HFFc6 (cell line): ENCODE results near the gene HYAL2. TPM values are rescaled to one million over a fixed set of nuclear protein-coding genes. Genes with fewer than 3 reads are reported as not detected.
A peak's percentile ranks its signal among the peaks of the same experiment; 100 is the strongest.

Source experiments
- DNase-seq: peaks from one replicate; pipeline ENCODE4 v3.0.0-alpha.2; 2018
- H3K27ac Mint-ChIP-seq: 2 replicates; pipeline ENCODE4 v1.8.0; 2020; ENCODE audit warnings: mild to moderate bottlenecking, mixed read lengths
- H3K27me3 Mint-ChIP-seq: 2 replicates; pipeline ENCODE4 v1.8.0; 2021; ENCODE audit warnings: mild to moderate bottlenecking, moderate library complexity, mixed read lengths; ENCODE audit not compliant: insufficient read depth
- H3K36me3 Mint-ChIP-seq: 2 replicates; pipeline ENCODE4 v1.8.0; 2021; ENCODE audit warnings: low read depth, mixed read lengths
- H3K4me1 Mint-ChIP-seq: 2 replicates; pipeline ENCODE4 v1.8.0; 2020; ENCODE audit warnings: low read depth, mixed read lengths
- H3K4me3 Mint-ChIP-seq: 2 replicates; pipeline ENCODE4 v1.8.0; 2020; ENCODE audit warnings: mild to moderate bottlenecking, moderate library complexity, mixed read lengths
- H3K9me3 Mint-ChIP-seq: 2 replicates; pipeline ENCODE4 v1.8.0; 2020; ENCODE audit warnings: mild to moderate bottlenecking, mixed read lengths
- total RNA-seq, 6 experiments: library from RNA; stranded (reverse); fragmentation: NEBNext Ultra II Directional; extraction: Animal tissue kit (Norgen Biotek cat#: 25700); gene quantifications; 2 replicates in 1 of 6; 3 replicates in 5 of 6; pipeline ENCODE4 v1.2.3, GENCODE V29; 2021
- TF ChIP-seq, protein P1 (sequence below): fragments of 200-600 bp; sonication (generic); IDR thresholded peaks from 2 replicates; pipeline ENCODE4 v1.5.0; 2021; ENCODE audit warnings: antibody characterized with exemption, mild to moderate bottlenecking

HYAL2 gene
- total RNA-seq, 6 experiments from 2014 or later: 39.4 to 54.9 (median 47.6) TPM

DNA sequence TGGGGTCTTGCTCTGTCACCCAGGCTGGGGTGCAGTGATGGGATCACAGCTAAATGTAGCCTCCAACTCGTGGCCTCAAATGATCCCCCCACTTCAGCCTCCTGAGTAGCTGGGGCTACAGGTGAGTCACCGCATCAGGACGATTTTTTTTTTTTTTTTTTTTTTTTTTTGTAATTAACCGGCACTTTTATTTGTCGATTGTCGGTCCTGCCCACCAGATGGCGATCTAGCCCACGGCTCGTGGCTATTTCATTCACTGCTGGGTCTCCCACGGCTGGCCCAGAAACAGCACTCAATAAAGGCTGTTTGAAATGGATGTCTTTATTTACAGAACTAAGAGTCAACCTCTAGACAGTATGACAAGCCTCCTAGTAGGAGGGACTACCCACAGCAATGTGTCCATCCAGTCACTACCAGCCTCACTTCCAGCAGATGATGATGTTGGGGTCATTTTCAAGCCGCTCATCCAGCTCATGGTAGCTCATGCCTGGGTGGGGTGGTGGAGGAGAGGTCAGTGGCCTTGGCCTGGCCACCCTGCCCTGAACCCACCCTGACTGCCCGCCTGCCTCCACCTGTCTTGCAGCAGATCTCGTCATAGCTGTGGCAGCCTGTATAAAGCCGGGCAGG is 24.8 kb upstream of the HYAL2 start:
- Mint-ChIP-seq H3K36me3 (no peaks in the 10 kb centered on the region; the same call in 1 of the 2 replicates), H3K27me3 (peaks cover 4% of the 10 kb centered on the region; the same call in 1 of the 2 replicates), H3K4me1 (peaks cover 37% of the 10 kb centered on the region), H3K27ac (no peak overlapping the region), H3K4me3 (no peak overlapping the region), H3K9me3 (no peaks in the 10 kb centered on the region)
- TF ChIP-seq, protein P1, sequence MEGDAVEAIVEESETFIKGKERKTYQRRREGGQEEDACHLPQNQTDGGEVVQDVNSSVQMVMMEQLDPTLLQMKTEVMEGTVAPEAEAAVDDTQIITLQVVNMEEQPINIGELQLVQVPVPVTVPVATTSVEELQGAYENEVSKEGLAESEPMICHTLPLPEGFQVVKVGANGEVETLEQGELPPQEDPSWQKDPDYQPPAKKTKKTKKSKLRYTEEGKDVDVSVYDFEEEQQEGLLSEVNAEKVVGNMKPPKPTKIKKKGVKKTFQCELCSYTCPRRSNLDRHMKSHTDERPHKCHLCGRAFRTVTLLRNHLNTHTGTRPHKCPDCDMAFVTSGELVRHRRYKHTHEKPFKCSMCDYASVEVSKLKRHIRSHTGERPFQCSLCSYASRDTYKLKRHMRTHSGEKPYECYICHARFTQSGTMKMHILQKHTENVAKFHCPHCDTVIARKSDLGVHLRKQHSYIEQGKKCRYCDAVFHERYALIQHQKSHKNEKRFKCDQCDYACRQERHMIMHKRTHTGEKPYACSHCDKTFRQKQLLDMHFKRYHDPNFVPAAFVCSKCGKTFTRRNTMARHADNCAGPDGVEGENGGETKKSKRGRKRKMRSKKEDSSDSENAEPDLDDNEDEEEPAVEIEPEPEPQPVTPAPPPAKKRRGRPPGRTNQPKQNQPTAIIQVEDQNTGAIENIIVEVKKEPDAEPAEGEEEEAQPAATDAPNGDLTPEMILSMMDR: peak; percentile 86
- DNase-seq: peak; percentile 74

DNA sequence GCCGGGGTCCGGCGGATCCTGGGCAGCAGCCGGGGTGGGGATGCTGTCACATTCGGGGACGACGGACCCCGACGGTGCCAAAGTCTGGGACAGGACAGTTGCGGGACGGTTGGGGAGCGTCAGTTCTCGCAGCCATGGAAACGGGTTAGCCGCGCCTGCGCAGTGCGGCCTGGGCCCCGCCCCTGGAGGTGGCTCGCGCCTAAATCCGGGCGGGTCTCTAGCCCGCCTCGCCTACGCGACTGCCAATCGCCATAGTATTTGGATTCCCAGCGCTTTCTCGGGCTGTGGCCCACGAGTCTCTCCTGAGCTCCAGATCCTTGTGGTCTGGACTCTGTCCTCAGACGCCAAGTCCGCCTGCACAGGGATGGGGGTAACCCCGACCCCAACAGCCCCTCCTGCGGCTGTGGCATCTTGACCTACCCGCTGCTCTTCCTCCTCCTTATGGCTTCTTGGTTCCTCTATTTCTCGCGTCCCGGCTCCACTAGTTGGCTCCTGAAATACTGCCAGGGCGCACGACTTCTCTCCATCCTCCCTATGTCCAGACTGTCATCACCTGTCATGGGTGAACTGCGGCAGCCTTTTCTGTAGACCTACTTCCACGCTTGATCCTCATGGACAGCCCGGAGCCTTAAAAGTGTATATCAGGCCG is 23.2 kb upstream of the HYAL2 start, which contains the start of gene ZMYND10:
Gene ZMYND10, minus strand, starts transcription at position 147 of the 649 bp plus-strand sequence. CDS start 153 bp downstream, outside the sequence.
- H3K27me3 Mint-ChIP-seq: peaks cover 4% of the 10 kb centered on the region; the same call in 1 of the 2 replicates
- H3K36me3 Mint-ChIP-seq: no peaks in the 10 kb centered on the region
- peaks cover 29% of the 10 kb centered on the region for H3K4me1 Mint-ChIP-seq
- peak within 1 kb of the TSS; percentile 82 for H3K4me3 Mint-ChIP-seq
- peak within 1 kb of the TSS; percentile 38; the same call in 1 of the 2 replicates for H3K27ac Mint-ChIP-seq
- TF ChIP-seq, protein P1: no peak
- no peaks in the 10 kb centered on the region for H3K9me3 Mint-ChIP-seq
- DNase-seq: peak; percentile 45

DNA sequence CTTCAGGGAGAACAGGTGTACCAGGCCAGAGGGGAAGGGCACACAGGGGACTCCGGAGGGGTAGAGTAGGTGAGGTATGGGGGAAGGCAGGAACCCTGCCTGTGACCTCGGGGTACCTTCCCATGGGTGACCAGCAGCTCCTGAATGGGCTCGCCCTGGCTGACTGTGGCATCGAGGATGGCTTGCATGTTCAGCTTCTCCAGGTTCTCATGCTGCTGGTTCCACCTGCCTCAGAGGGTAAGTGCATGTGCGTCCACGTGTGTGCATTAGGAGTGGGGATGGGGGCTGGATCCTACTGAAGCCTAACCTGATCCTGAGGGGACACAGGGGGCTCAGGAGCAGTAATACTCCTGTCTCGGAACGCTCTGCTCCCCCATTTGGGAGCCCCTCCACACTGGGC is 22.5 kb upstream of the HYAL2 start:
- Mint-ChIP-seq H3K4me3 (peak overlapping the region; percentile 82; the same call in 1 of the 2 replicates), H3K27me3 (peaks cover 4% of the 10 kb centered on the region), H3K9me3 (no peaks in the 10 kb centered on the region), H3K36me3 (peaks cover 1% of the 10 kb centered on the region; the same call in 1 of the 2 replicates), H3K4me1 (peaks cover 25% of the 10 kb centered on the region), H3K27ac (no peak overlapping the region)
- no peak for DNase-seq
- TF ChIP-seq, protein P1: no peak

DNA sequence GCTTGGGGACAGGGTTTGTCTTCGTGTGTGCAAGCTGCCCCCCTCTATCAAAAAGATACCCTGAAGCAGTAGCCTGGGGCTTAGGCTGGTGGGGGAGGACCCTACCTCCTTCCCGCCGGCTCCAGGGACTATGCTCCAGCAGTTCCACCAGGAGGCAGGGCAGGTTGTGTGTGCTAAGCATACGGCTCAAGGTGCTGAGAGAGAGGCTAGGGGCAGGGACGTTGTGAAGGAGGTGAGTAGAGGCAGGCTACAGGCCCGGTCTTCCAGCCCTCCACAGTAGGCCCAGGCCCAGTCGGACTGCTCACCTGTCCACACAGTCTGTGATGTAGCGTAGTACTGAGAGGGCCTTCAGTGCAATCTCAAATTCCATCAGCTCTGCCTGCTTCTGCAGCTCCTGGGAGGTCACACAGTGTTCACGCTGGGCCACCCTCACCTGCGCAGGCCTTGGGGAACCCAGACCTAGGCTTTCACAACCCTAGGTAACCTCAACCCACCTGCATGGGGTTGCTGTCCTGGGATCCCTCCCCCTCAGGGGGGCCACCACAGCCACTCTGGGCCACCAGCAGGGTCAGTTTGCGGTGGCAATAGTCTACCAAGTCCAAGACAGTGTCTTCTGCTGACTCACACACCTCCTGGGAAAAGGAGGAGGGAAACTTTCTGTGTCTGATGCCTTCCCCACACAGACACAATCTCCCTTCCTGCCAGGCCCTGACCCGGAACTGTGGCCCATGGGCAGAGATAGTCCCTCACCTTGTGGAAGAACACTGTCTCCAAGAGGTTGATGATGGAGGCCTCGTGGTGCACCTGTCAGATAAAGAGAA is 20.5 kb upstream of the HYAL2 start:
- H3K27me3 Mint-ChIP-seq: peaks cover 6% of the 10 kb centered on the region
- DNase-seq: no peak
- no peak overlapping the region for H3K4me3 Mint-ChIP-seq
- H3K4me1 Mint-ChIP-seq: peaks cover 41% of the 10 kb centered on the region
- H3K36me3 Mint-ChIP-seq: peaks cover 16% of the 10 kb centered on the region
- TF ChIP-seq, protein P1: peak; percentile 27; the same call in 1 of the 2 replicates
- H3K9me3 Mint-ChIP-seq: no peaks in the 10 kb centered on the region
- no peak overlapping the region for H3K27ac Mint-ChIP-seq

DNA sequence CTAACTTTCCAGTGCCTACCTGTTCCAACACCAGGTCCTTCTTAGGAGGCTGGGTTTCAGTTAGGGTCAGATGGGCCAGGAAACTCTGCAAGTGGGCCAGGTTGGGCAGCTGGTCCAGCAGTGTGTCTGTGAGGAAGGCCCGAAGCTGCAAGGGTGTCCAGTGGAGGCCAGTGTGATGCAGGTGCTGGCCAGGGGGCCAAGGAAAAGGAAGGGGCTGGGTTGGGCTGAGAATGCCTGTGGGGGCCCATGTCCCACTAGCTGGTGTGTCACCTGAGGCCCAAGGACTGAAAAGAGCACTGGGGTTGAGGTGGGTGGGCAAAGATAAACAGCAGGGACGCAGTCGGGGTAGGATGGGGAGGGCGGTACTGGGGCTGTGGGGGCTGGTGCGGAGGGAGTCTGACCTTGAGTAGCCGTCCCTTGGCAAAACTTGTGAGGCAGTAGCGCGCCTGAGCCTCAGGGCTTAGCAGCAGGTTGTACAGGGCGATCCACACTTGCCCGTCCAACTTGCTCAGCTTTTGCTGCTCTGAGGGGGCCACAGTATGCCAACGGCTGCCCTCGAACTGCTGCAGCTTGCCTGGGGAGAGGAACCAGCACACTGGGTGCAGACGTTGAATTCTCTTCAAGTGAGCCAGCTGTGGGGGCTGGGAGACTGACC is 19.6 kb upstream of the HYAL2 start:
- Mint-ChIP-seq H3K27ac (no peak overlapping the region), H3K4me1 (peaks cover 37% of the 10 kb centered on the region), H3K4me3 (peak overlapping the region; percentile 96; the same call in 1 of the 2 replicates), H3K36me3 (peaks cover 16% of the 10 kb centered on the region), H3K9me3 (no peaks in the 10 kb centered on the region), H3K27me3 (peaks cover 6% of the 10 kb centered on the region)
- DNase-seq: no peak
- TF ChIP-seq, protein P1: no peak
